ENCODE data around the gene ARHGEF25.

The ARHGEF25 gene

GRCh38 chr12:57626111-57626920 lies 15.1 kb downstream of the ARHGEF25 start:
- no peak for DNase-seq (ENCODE audit: low read depth, low spot score)
- no peak overlapping the region for H3K4me3 ChIP-seq
- H3K36me3 ChIP-seq (ENCODE audit: insufficient read depth, low read length): no peaks in the 10 kb centered on the region; the same call in 1 of the 2 replicates
- H3K27ac ChIP-seq: no peak overlapping the region
- no peak overlapping the region for H3K9ac ChIP-seq (ENCODE audit: insufficient read length)
- TF ChIP-seq EZH2 (IDR thresholded peaks at IDR 0.05) (no peak), POLR2AphosphoS5 (IDR thresholded peaks at IDR 0.05; ENCODE audit: borderline replicate concordance, low read depth, low read length) (no peak)
- no peaks in the 10 kb centered on the region for H3K9me3 ChIP-seq (ENCODE audit: low read depth, low read length)

GRCh38 chr12:57626921-57627445 lies 15.7 kb downstream of the ARHGEF25 start:
- no peak overlapping the region for H3K9ac ChIP-seq (ENCODE audit: insufficient read length)
- no peaks in the 10 kb centered on the region; the same call in 1 of the 2 replicates for H3K36me3 ChIP-seq (ENCODE audit: insufficient read depth, low read length)
- no peak for DNase-seq (ENCODE audit: low read depth, low spot score)
- H3K9me3 ChIP-seq (ENCODE audit: low read depth, low read length): no peaks in the 10 kb centered on the region
- no peak overlapping the region for H3K27ac ChIP-seq
- no peak overlapping the region for H3K4me3 ChIP-seq
- no peak for TF ChIP-seq POLR2AphosphoS5 (IDR thresholded peaks at IDR 0.05; ENCODE audit: borderline replicate concordance, low read depth, low read length)
- no peak for TF ChIP-seq EZH2 (IDR thresholded peaks at IDR 0.05)
- TF ChIP-seq FOXP2 (optimal IDR thresholded peaks at IDR 0.05; ENCODE audit: control extremely low read depth, extremely low read length, insufficient read depth): no peak

DNA sequence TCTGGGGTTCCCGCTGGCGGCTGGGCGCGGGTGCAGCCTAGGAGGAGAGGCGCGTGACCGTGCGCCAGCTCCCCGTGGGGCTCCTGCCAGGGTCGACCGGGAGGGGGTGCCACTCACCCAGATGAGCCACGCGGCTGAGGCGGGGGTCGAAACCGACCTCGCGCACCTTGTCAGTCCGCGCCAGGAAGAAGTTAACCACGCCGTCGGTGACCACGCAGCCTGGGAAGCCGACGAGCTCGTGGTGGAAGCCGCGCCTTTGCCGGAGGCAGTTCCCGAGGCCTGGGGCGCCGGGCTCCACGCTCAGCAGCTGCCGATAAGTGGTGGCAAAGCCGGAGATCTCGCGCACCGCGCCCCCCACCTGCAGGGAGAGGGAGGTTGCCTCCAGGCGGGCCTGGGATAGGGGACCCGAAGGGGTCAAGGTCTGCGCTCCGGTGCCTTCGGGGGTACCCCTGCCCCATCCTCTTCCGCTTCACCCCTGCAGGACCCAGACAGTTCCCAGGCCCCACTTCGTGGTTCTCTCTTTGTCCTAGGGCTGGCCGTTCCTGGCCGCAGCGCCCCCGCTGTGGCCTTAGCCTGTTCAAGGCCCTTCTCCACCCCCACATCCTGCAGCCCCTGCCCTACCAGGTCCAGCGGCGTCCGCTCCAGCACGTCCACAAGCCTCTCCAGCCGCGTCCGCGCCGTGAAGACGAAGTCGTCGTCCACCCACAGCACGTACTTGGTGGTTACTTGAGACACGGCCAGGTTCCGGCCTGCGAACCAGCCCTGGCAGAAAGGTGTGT lies 16.5 kb downstream of the ARHGEF25 start:
- H3K9me3 ChIP-seq (ENCODE audit: low read depth, low read length): no peaks in the 10 kb centered on the region
- H3K27ac ChIP-seq: no peak overlapping the region
- no peak for TF ChIP-seq FOXP2 (optimal IDR thresholded peaks at IDR 0.05; ENCODE audit: control extremely low read depth, extremely low read length, insufficient read depth)
- no peak for TF ChIP-seq POLR2AphosphoS5 (IDR thresholded peaks at IDR 0.05; ENCODE audit: borderline replicate concordance, low read depth, low read length)
- TF ChIP-seq EZH2 (IDR thresholded peaks at IDR 0.05): no peak
- H3K36me3 ChIP-seq (ENCODE audit: insufficient read depth, low read length): no peaks in the 10 kb centered on the region; the same call in 1 of the 2 replicates
- H3K4me3 ChIP-seq: no peak overlapping the region
- no peak overlapping the region for H3K9ac ChIP-seq (ENCODE audit: insufficient read length)
- no peak for DNase-seq (ENCODE audit: low read depth, low spot score)

GRCh38 chr12:57628280-57629191 lies 17.3 kb downstream of the ARHGEF25 start:
- TF ChIP-seq POLR2AphosphoS5 (IDR thresholded peaks at IDR 0.05; ENCODE audit: borderline replicate concordance, low read depth, low read length): no peak
- no peak for TF ChIP-seq EZH2 (IDR thresholded peaks at IDR 0.05)
- no peak for TF ChIP-seq FOXP2 (optimal IDR thresholded peaks at IDR 0.05; ENCODE audit: control extremely low read depth, extremely low read length, insufficient read depth)
- Histone ChIP-seq H3K9ac (ENCODE audit: insufficient read length) (no peak overlapping the region), H3K27ac (no peak overlapping the region), H3K4me3 (no peak overlapping the region), H3K9me3 (ENCODE audit: low read depth, low read length) (no peaks in the 10 kb centered on the region), H3K36me3 (ENCODE audit: insufficient read depth, low read length) (no peaks in the 10 kb centered on the region; the same call in 1 of the 2 replicates)
- no peak for DNase-seq (ENCODE audit: low read depth, low spot score)

DNA sequence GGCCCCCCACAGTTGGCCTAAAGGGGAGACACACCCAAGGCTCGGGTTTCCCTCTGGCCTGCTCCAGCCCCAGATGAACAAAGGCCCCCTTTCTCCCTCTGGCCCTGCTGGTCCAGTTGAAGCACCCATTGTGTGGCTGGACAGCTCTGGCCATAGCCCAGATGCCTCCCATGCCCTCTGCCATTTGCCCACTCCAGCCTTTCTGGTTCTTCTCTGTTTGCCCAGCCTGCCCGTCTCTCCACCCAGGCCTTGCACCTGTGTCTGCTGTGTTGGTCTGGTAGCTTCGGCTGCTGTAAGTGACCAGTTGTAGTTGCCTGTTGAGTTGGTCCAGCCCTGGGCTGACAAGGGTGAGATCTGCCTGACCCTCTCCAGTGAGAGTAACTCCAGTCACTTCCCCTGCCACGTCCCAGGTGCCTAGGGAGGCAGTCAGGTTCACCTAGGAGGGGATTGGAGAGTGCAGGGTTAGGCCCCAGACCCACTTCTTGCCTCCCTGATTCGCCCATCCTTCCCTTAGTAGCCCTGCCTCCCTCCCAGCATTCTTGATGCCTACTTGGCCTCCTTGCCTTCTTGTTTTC lies 18.7 kb downstream of the ARHGEF25 start:
- no peaks in the 10 kb centered on the region for H3K9me3 ChIP-seq (ENCODE audit: low read depth, low read length)
- TF ChIP-seq EZH2 (IDR thresholded peaks at IDR 0.05) (no peak), FOXP2 (optimal IDR thresholded peaks at IDR 0.05; ENCODE audit: control extremely low read depth, extremely low read length, insufficient read depth) (no peak), POLR2AphosphoS5 (IDR thresholded peaks at IDR 0.05; ENCODE audit: borderline replicate concordance, low read depth, low read length) (no peak)
- no peak for DNase-seq (ENCODE audit: low read depth, low spot score)
- H3K9ac ChIP-seq (ENCODE audit: insufficient read length): no peak overlapping the region
- 0 out of 2 replicates have a peak overlapping the region, but pooled peaks have one; percentile 71 for H3K27ac ChIP-seq
- H3K36me3 ChIP-seq (ENCODE audit: insufficient read depth, low read length): no peaks in the 10 kb centered on the region; the same call in 1 of the 2 replicates
- H3K4me3 ChIP-seq: no peak overlapping the region

DNA sequence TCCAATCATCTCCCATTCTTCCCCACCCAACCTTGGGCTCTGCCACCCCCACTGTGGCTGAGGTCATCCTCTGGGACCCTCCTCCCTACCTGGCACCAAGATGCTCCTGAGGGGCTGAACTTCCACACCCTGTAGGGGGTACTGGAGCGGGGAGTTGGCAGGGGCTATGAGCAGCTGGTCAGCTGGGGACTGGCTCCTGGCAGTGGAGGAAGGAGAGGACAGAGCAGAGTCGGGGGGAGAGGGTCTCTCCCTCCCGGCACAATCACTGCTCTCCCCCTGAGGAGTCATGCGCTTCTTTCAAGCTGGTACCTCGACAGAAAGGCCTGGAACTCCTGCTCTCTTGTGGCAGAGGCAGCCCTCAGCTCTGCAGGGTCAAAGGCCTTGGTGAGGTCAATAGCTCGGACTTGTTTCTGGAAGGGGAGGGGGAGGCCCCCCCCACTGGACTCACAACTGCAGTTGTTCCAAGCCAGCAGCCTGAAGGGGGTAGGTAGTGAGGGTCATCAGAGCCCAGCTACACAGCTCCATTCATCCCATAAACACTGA lies 19.7 kb downstream of the ARHGEF25 start:
- Histone ChIP-seq H3K9me3 (ENCODE audit: low read depth, low read length) (no peaks in the 10 kb centered on the region), H3K36me3 (ENCODE audit: insufficient read depth, low read length) (no peaks in the 10 kb centered on the region; the same call in 1 of the 2 replicates), H3K27ac (no peak overlapping the region), H3K9ac (ENCODE audit: insufficient read length) (no peak overlapping the region), H3K4me3 (no peak overlapping the region)
- no peak for DNase-seq (ENCODE audit: low read depth, low spot score)
- TF ChIP-seq EZH2 (IDR thresholded peaks at IDR 0.05) (no peak), FOXP2 (optimal IDR thresholded peaks at IDR 0.05; ENCODE audit: control extremely low read depth, extremely low read length, insufficient read depth) (no peak), POLR2AphosphoS5 (IDR thresholded peaks at IDR 0.05; ENCODE audit: borderline replicate concordance, low read depth, low read length) (no peak)

DNA sequence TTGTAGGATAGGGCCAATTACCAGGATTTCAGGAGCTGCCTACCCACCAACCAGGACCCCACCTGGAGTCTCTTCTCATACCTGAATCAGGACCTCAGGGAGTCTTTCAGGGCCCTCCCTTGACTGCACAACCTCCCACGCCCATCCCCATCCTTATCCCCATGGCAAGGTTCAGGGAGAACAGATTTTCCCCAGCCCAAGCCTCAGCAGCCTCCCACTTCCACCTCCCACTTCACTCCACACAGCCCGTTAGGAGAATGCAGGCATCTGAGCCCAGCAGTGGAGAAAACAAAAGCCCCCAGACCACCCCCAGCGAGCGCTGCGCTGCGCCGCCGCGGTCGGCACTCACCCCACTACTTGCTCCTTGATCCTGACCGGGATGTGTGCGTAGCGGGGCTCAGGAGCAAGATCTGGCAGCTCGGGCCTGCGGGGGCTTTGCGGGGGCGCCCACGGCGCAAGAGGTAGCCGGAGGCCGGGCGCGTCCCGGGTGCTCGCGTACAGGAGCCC lies 20.4 kb downstream of the ARHGEF25 start:
- Histone ChIP-seq H3K36me3 (ENCODE audit: insufficient read depth, low read length) (no peaks in the 10 kb centered on the region; the same call in 1 of the 2 replicates), H3K27ac (no peak overlapping the region), H3K4me3 (peak overlapping the region; percentile 91; the same call in 1 of the 2 replicates), H3K9ac (ENCODE audit: insufficient read length) (no peak overlapping the region), H3K9me3 (ENCODE audit: low read depth, low read length) (no peaks in the 10 kb centered on the region)
- DNase-seq (ENCODE audit: low read depth, low spot score): no peak
- no peak for TF ChIP-seq FOXP2 (optimal IDR thresholded peaks at IDR 0.05; ENCODE audit: control extremely low read depth, extremely low read length, insufficient read depth)
- no peak for TF ChIP-seq POLR2AphosphoS5 (IDR thresholded peaks at IDR 0.05; ENCODE audit: borderline replicate concordance, low read depth, low read length)
- no peak for TF ChIP-seq EZH2 (IDR thresholded peaks at IDR 0.05)
